PC-3 (cell line): Measurements from ENCODE around the gene GPATCH1. TPM values are rescaled to one million over a fixed set of nuclear protein-coding genes. Genes with fewer than 3 reads are reported as not detected.

Source experiments
- ATAC-seq: fragments of 200-7000 bp; cut with Tn5 transposase; 2 replicates; pipeline ENCODE4 v1.9.1; 2020; ENCODE audit warnings: mild to moderate bottlenecking, moderate library complexity
- BruUV-seq: library from RNA; stranded (reverse); fragments of 400-500 nt; replicated peaks from 2 replicates; lab custom pipeline; 2021; lab: Mats Ljungman, UMichigan
- CTCF ChIA-PET: fragments of 300-600 bp; sonication (Branson Sonifier 250); formaldehyde crosslinking; loops from one replicate; lab custom pipeline; 2022; ENCODE audit warnings: antibody characterized with exemption; lab: Charles Lee
- POLR2A ChIA-PET: fragments of 300-600 bp; sonication (Branson Sonifier 250); formaldehyde crosslinking; loops from one replicate; lab custom pipeline; 2022; ENCODE audit warnings: antibody characterized with exemption; ENCODE audit not compliant: unreplicated experiment; lab: Charles Lee
- DNase-seq: peaks from one replicate; pipeline ENCODE4 v3.0.0-alpha.2; 2015
- H2AFZ ChIP-seq: fragments of 300-600 bp; sonication (generic); 2 replicates; pipeline ENCODE4 v1.6.0; 2016; ENCODE audit warnings: antibody characterized with exemption, low read length
- H3F3A ChIP-seq: fragments of 300-600 bp; sonication (generic); one replicate; pipeline ENCODE4 v1.6.0; 2017; ENCODE audit warnings: antibody characterized with exemption, low read length, control low read depth, mild to moderate bottlenecking; ENCODE audit not compliant: unreplicated experiment
- H3K27ac ChIP-seq: fragments of 300-600 bp; sonication (generic); 2 replicates; pipeline ENCODE4 v1.5.1; 2016; ENCODE audit warnings: mild to moderate bottlenecking, low read length
- H3K27me3 ChIP-seq: fragments of 300-600 bp; sonication (generic); 2 replicates; pipeline ENCODE4 v1.6.1; 2016; ENCODE audit warnings: low read length, mixed read lengths
- H3K36me3 ChIP-seq: fragments of 300-600 bp; sonication (generic); 2 replicates; pipeline ENCODE4 v1.6.1; 2016; ENCODE audit warnings: low read depth, mixed run types, low read length, mixed read lengths
- H3K4me1 ChIP-seq: fragments of 300-600 bp; sonication (generic); 2 replicates; pipeline ENCODE4 v1.5.1; 2016; ENCODE audit warnings: low read length; ENCODE audit not compliant: insufficient read depth
- H3K4me2 ChIP-seq: fragments of 300-600 bp; sonication (generic); 2 replicates; pipeline ENCODE4 v1.6.0; 2016; ENCODE audit warnings: low read length
- H3K4me3 ChIP-seq: fragments of 300-600 bp; sonication (generic); 2 replicates; pipeline ENCODE4 v1.5.1; 2016; ENCODE audit warnings: mild to moderate bottlenecking, low read length, mixed read lengths
- H3K79me2 ChIP-seq: fragments of 300-600 bp; sonication (generic); 2 replicates; pipeline ENCODE4 v1.6.1; 2017; ENCODE audit warnings: low read length, mixed read lengths
- H3K9ac ChIP-seq: fragments of 300-600 bp; sonication (generic); 2 replicates; pipeline ENCODE4 v1.6.0; 2016; ENCODE audit warnings: mild to moderate bottlenecking, low read length
- H3K9me2 ChIP-seq: fragments of 300-600 bp; sonication (generic); replicated peaks from 2 replicates; pipeline ENCODE4 v1.6.1; 2016; ENCODE audit warnings: mixed run types, low read length, mixed read lengths
- H3K9me3 ChIP-seq: fragments of 300-600 bp; sonication (generic); 2 replicates; pipeline ENCODE4 v1.6.1; 2016; ENCODE audit warnings: low read length, mixed read lengths
- H4K20me1 ChIP-seq: fragments of 300-600 bp; sonication (generic); 2 replicates; pipeline ENCODE4 v1.6.1; 2016; ENCODE audit warnings: low read length, mixed read lengths
- CTCF ChIP-seq: fragments of 300-600 bp; sonication (generic); conservative IDR thresholded peaks from 2 replicates; pipeline ENCODE4 v1.5.1; 2017; ENCODE audit warnings: antibody characterized with exemption, low read depth, mild to moderate bottlenecking, low read length
- EZH2 ChIP-seq: fragments of 300-600 bp; sonication (generic); IDR thresholded peaks from one replicate; pipeline ENCODE4 v1.6.1; 2017; ENCODE audit warnings: antibody characterized with exemption, mild to moderate bottlenecking, low read length; ENCODE audit not compliant: unreplicated experiment
- EZH2phosphoT487 ChIP-seq: fragments of 300-600 bp; sonication (generic); IDR thresholded peaks from 2 replicates; pipeline ENCODE4 v1.6.1; 2018; ENCODE audit warnings: mild to moderate bottlenecking, antibody characterized with exemption, low read length, borderline replicate concordance
- intact Hi-C: fragments of 100-400 bp; cut with micrococcal nuclease; formaldehyde crosslinking; loops from 2 replicates; pipeline ENCODE4 v1.9.0; 2023
- total RNA-seq: library from RNA; depleted of rRNA; stranded (reverse); fragments of >200 nt; gene quantifications from 2 replicates; pipeline ENCODE4 v1.2.3, GENCODE V29; 2014

Gene GPATCH1
- total RNA-seq, 1 experiment from 2014 or later = 6.9 TPM

GRCh38 chr19:33156334-33156733 lies 75.4 kb downstream of the GPATCH1 start:
- DNase-seq (peak; percentile 11), ATAC-seq (no peak)
- no peaks in the 10 kb centered on the region for H3K9me3 ChIP-seq
- no peak overlapping the region for H2AFZ ChIP-seq
- H3K27me3 ChIP-seq = no peaks in the 10 kb centered on the region
- intact Hi-C loops = no loop called here
- H3K9me2 ChIP-seq = no peaks in the 10 kb centered on the region
- no peaks in the 10 kb centered on the region for H3F3A ChIP-seq
- no peak overlapping the region for H3K4me2 ChIP-seq
- H3K36me3 ChIP-seq = no peaks in the 10 kb centered on the region
- no peaks in the 10 kb centered on the region for H4K20me1 ChIP-seq
- no peak overlapping the region for H3K27ac ChIP-seq
- BruUV-seq = no TSS peak
- no peaks in the 10 kb centered on the region for H3K79me2 ChIP-seq
- no peaks in the 10 kb centered on the region for H3K4me1 ChIP-seq
- ChIA-PET POLR2A (no interaction called here), CTCF (no interaction called here)
- H3K4me3 ChIP-seq = no peak overlapping the region
- TF ChIP-seq EZH2phosphoT487 = no peak
- no peak for TF ChIP-seq EZH2
- no peak for TF ChIP-seq CTCF
- no peak overlapping the region for H3K9ac ChIP-seq

GRCh38 chr19:33157906-33158305 lies 76.9 kb downstream of the GPATCH1 start:
- DNase-seq (no peak), ATAC-seq (no peak)
- H3K9me3 ChIP-seq = no peaks in the 10 kb centered on the region
- H2AFZ ChIP-seq = no peak overlapping the region
- ChIA-PET POLR2A (no interaction called here), CTCF (no interaction called here)
- H4K20me1 ChIP-seq = no peaks in the 10 kb centered on the region
- H3K4me2 ChIP-seq = no peak overlapping the region
- intact Hi-C loops = no loop called here
- no peak overlapping the region for H3K9ac ChIP-seq
- BruUV-seq = no TSS peak
- H3K79me2 ChIP-seq = no peaks in the 10 kb centered on the region
- no peaks in the 10 kb centered on the region for H3F3A ChIP-seq
- TF ChIP-seq EZH2 (no peak), EZH2phosphoT487 (no peak), CTCF (no peak)
- H3K4me1 ChIP-seq = no peaks in the 10 kb centered on the region
- H3K4me3 ChIP-seq = no peak overlapping the region
- no peaks in the 10 kb centered on the region for H3K27me3 ChIP-seq
- no peaks in the 10 kb centered on the region for H3K9me2 ChIP-seq
- no peak overlapping the region for H3K27ac ChIP-seq
- no peaks in the 10 kb centered on the region for H3K36me3 ChIP-seq

- no peaks in the 10 kb centered on the region for H3F3A ChIP-seq
- intact Hi-C loops = no loop called here
- H4K20me1 ChIP-seq = no peaks in the 10 kb centered on the region
- no peaks in the 10 kb centered on the region for H3K9me2 ChIP-seq
- H3K4me1 ChIP-seq = no peaks in the 10 kb centered on the region
- no peak overlapping the region for H3K4me2 ChIP-seq
- CTCF ChIA-PET = no interaction called here
- no peak overlapping the region for H2AFZ ChIP-seq
- no peak overlapping the region for H3K9ac ChIP-seq
- H3K27me3 ChIP-seq = no peaks in the 10 kb centered on the region
- H3K4me3 ChIP-seq = no peak overlapping the region
- TF ChIP-seq EZH2phosphoT487 = no peak
- no peak for TF ChIP-seq EZH2
- TF ChIP-seq CTCF = no peak
- no peak overlapping the region for H3K27ac ChIP-seq
- BruUV-seq = no TSS peak
- no peaks in the 10 kb centered on the region for H3K79me2 ChIP-seq
- no peaks in the 10 kb centered on the region for H3K9me3 ChIP-seq
- ATAC-seq (no peak), DNase-seq (no peak)
- no peaks in the 10 kb centered on the region for H3K36me3 ChIP-seq
- POLR2A ChIA-PET = no interaction called here
These were observed 77.4 kb downstream of the GPATCH1 start for GRCh38 chr19:33158365-33158764.
